ENCODE measurements around the gene FGF11.

- TF ChIP-seq POLR2A (IDR thresholded peaks at IDR 0.05) (no peak), CTCF (IDR thresholded peaks at IDR 0.05) (no peak)
Observed at GRCh38 chr17:7425316-7425715, 14.0 kb upstream of the FGF11 start, which contains the start of gene SPEM2.

All from body of pancreas (tissue), 4 donors.